ENCODE measurements around the gene RPS6KC1.

DNA sequence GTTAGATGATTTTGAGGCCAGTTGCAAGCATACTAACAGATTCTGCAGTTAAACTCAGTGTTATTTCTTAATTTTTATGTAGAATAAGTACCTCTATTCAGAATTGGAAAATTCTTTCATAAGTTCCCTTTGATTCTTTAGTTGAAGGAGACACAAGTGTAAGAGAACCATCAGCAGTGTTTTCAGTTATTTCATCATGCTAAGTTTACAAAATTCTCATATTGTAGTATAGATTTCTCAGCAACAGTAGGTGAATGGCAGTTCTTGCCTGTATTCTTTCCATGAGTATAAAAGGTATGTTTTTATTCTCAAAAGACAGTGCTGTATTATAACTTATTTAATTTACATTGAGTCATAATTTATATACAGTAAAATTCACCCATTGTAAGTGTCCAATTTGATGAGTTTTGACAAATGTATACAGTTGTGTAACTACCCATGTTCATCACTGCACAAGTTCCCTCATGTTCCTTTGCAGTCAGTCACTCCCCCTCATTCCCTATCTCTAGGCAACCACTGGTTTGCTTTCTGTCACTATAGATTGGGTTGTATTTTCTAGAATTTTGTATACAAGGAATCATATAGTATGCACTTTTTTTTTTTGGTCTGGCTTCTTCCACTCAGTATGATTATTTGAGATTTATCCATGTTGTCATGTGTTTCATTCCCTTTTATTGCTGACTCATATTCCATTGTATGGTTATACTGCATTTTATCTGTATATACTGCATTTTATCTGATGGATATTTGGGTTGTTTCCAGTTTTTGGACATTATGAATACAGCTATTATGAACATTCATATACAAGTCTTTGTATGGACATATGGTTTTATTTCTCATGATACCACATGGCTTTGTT, 3.9 kb downstream of the RPS6KC1 start:
- TF ChIP-seq, protein P1, sequence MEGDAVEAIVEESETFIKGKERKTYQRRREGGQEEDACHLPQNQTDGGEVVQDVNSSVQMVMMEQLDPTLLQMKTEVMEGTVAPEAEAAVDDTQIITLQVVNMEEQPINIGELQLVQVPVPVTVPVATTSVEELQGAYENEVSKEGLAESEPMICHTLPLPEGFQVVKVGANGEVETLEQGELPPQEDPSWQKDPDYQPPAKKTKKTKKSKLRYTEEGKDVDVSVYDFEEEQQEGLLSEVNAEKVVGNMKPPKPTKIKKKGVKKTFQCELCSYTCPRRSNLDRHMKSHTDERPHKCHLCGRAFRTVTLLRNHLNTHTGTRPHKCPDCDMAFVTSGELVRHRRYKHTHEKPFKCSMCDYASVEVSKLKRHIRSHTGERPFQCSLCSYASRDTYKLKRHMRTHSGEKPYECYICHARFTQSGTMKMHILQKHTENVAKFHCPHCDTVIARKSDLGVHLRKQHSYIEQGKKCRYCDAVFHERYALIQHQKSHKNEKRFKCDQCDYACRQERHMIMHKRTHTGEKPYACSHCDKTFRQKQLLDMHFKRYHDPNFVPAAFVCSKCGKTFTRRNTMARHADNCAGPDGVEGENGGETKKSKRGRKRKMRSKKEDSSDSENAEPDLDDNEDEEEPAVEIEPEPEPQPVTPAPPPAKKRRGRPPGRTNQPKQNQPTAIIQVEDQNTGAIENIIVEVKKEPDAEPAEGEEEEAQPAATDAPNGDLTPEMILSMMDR (IDR thresholded peaks at IDR 0.05), result no peak
- TF ChIP-seq POLR2A (IDR thresholded peaks at IDR 0.05), result no peak

Measured in ovary (tissue), 3 donors.